NT2/D1 (cell line): ENCODE measurements around the gene CDK2AP2.
"Not testable (repeated sequence)": the region's sequence is repeated elsewhere in the genome, so short reads cannot be mapped to it uniquely, and the experiment has no call there.

Source experiments
- DNase-seq: peaks from one replicate; pipeline ENCODE4 v3.0.0-alpha.2; 2011; ENCODE audit warnings: low read depth, low spot score
- H3K27me3 ChIP-seq: 2 replicates; pipeline ENCODE4 v1.6.0; 2011; ENCODE audit warnings: mild to moderate bottlenecking; ENCODE audit not compliant: insufficient read length, insufficient read depth
- H3K36me3 ChIP-seq: 2 replicates; pipeline ENCODE4 v1.6.1; 2011; ENCODE audit warnings: mild to moderate bottlenecking, low read length, mixed read lengths; ENCODE audit not compliant: insufficient read depth, insufficient read length
- H3K4me1 ChIP-seq: 2 replicates; pipeline ENCODE4 v1.5.1; 2011; ENCODE audit not compliant: insufficient read depth, insufficient read length
- H3K4me3 ChIP-seq: 2 replicates; pipeline ENCODE4 v1.5.1; 2011; ENCODE audit warnings: low read depth; ENCODE audit not compliant: insufficient read length
- H3K9ac ChIP-seq: 2 replicates; pipeline ENCODE4 v1.6.0; 2011; ENCODE audit warnings: low read depth; ENCODE audit not compliant: insufficient read length
- H3K9me3 ChIP-seq: 2 replicates; pipeline ENCODE4 v1.5.1; 2011; ENCODE audit warnings: mild to moderate bottlenecking, low read length; ENCODE audit not compliant: insufficient read depth
- SUZ12 ChIP-seq: IDR thresholded peaks from 2 replicates; pipeline ENCODE4 v1.6.1; 2011; ENCODE audit not compliant: insufficient read length, insufficient read depth; ENCODE audit errors: extremely low read depth
- YY1 ChIP-seq: IDR thresholded peaks from 2 replicates; pipeline ENCODE4 v1.6.1; 2011; ENCODE audit not compliant: insufficient read length, insufficient read depth
- ZNF274 ChIP-seq: IDR thresholded peaks from 2 replicates; pipeline ENCODE4 v1.6.1; 2011; ENCODE audit warnings: mild to moderate bottlenecking, low read depth, low read length

Gene CDK2AP2

GRCh38 chr11:67516806-67517205 lies 8.8 kb upstream of the CDK2AP2 start:
- Histone ChIP-seq H3K27me3 (peaks cover 8% of the 10 kb centered on the region), H3K4me3 (no peak overlapping the region), H3K4me1 (peaks cover 3% of the 10 kb centered on the region), H3K9ac (no peak overlapping the region), H3K36me3 (no peaks in the 10 kb centered on the region), H3K9me3 (no peaks in the 10 kb centered on the region)
- no peak for DNase-seq
- TF ChIP-seq YY1 (no peak), ZNF274 (no peak), SUZ12 (no peak)

DNA sequence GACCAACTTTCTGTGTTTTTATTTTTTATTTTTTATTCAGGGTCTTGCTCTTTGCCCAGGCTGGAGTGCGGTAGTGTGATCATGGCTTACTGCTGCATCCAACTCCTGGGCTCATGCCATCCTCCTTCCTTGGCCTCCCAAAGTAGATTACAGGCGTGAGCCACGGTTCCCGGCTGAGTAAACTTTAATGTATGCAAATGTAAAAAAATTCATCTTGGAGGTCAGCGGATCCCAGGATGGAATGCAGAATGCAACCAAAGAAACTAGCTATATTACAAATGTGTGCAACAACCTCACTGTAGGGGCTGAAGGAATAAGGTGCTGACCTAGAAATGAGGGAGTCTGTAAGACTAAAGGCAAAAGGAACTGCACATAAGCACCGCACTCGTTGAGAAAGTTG lies 6.2 kb upstream of the CDK2AP2 start:
- peaks cover 4% of the 10 kb centered on the region for H3K27me3 ChIP-seq
- no peak overlapping the region for H3K9ac ChIP-seq
- no peaks in the 10 kb centered on the region for H3K4me1 ChIP-seq
- no peaks in the 10 kb centered on the region for H3K9me3 ChIP-seq
- H3K4me3 ChIP-seq: no peak overlapping the region
- no peak for DNase-seq
- H3K36me3 ChIP-seq: no peaks in the 10 kb centered on the region
- TF ChIP-seq YY1 (no peak), SUZ12 (no peak), ZNF274 (no peak)

DNA sequence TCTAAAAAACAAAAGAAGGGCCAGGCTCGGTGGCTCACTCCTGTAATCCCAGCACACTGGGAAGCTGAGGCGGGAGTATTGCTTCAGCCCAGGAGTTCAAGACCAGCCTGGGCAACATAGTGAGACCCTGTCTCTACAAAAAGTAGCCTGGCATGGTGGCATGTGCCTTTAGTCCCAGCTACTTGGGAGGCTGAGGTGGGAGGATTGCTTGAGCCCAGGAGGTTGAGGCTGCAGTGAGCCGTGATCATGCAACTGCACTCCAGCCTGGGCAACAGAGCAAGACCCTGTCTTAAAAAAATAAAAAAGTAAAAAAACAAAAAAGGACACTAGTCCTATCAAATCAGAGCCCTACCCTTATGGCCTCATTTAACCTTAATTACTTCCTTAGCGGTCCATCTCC lies 3.6 kb upstream of the CDK2AP2 start:
- H3K27me3 ChIP-seq, DNase-seq, H3K36me3 ChIP-seq, H3K9ac ChIP-seq, H3K9me3 ChIP-seq, H3K4me3 ChIP-seq, H3K4me1 ChIP-seq: not testable (repeated sequence)

- H3K9ac ChIP-seq: no peak overlapping the region
- H3K4me3 ChIP-seq: no peak overlapping the region
- no peaks in the 10 kb centered on the region for H3K9me3 ChIP-seq
- no peak for DNase-seq
- peaks cover 12% of the 10 kb centered on the region for H3K36me3 ChIP-seq
- H3K27me3 ChIP-seq: peaks cover 4% of the 10 kb centered on the region
- H3K4me1 ChIP-seq: peaks cover 19% of the 10 kb centered on the region
- no peak for TF ChIP-seq YY1
- no peak for TF ChIP-seq ZNF274
- TF ChIP-seq SUZ12: no peak
Measured at GRCh38 chr11:67510023-67510345, 2.0 kb upstream of the CDK2AP2 start.

- Histone ChIP-seq H3K9ac (peak overlapping the region; percentile 86), H3K4me3 (peak overlapping the region; percentile 97), H3K27me3 (peaks cover 10% of the 10 kb centered on the region), H3K9me3 (no peaks in the 10 kb centered on the region), H3K36me3 (peaks cover 12% of the 10 kb centered on the region), H3K4me1 (peaks cover 19% of the 10 kb centered on the region)
- TF ChIP-seq SUZ12 (no peak), ZNF274 (no peak), YY1 (peak; percentile 44)
- DNase-seq: peak; percentile 97
Measured at GRCh38 chr11:67508486-67509121, 642 bp upstream of the CDK2AP2 start.

DNA sequence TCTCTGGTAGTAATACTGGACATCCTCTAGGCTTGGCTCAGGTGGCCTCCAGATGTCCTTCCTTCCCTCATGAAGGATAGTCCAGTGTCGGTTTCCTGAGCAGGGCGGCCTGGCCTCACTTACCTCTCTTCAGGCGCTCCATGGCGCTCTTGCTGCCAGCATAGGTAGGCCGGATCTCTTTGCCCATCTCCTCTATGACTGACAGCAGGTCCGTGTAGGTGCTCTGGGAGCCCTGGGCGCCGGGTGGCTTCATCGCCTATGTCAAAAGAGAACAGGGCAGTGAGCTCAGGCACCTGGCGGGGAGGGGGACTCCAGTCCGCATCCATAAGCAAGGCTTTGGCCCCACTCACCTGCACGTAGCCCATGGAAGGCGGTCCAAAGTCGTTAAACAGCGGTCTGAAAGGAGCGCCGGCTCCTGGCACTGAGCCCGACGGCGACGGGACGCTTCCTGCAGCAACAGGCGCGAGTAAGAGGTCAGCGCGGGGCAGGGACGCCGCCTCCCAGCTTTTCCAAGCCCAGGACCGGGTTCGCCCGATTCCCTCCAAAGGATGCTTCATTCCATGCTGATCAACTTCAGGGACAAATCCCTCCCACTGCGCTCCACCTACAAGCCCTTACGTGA lies 609 bp downstream of the CDK2AP2 start:
- Histone ChIP-seq H3K9me3 (no peaks in the 10 kb centered on the region), H3K36me3 (peaks cover 22% of the 10 kb centered on the region), H3K4me3 (peak overlapping the region; percentile 97), H3K9ac (peak overlapping the region; percentile 79), H3K4me1 (peaks cover 30% of the 10 kb centered on the region), H3K27me3 (peaks cover 12% of the 10 kb centered on the region)
- peak; percentile 49 for DNase-seq
- no peak for TF ChIP-seq SUZ12
- no peak for TF ChIP-seq ZNF274
- no peak for TF ChIP-seq YY1

DNA sequence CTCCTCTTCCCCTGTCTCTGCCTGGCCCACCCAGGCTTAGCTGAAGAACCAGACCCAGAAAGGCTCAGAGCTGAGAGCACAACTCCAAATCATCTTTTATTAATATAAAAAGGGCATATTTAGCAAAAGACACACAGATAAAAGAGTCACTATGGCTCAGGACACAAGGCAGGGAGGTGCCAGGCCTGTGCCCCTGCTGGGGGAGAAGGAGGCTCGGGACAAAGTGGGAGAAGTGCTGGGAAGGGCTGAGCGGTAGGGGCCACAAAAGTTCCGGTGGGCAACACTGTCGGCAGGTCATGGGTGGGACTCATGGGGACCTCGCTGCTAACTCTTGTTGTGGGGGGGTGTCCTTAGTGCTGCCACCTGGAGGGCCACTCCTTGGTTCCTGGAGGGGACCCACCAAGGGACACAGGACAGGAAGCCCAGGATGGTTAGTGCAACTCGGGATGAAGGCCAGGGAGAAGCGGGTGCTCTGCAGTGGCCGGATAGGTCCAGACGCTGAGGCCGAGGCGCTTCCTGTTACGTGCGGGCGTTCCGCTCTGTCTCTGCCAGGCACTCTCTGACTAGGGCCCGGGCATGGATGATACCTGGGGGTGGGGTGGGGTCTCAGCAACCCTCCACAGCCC lies 1.4 kb downstream of the CDK2AP2 start:
- TF ChIP-seq SUZ12 (no peak), YY1 (no peak), ZNF274 (no peak)
- H3K4me3 ChIP-seq: no peak overlapping the region
- peaks cover 12% of the 10 kb centered on the region for H3K27me3 ChIP-seq
- H3K4me1 ChIP-seq: peaks cover 34% of the 10 kb centered on the region
- peaks cover 30% of the 10 kb centered on the region for H3K36me3 ChIP-seq
- peak overlapping the region; percentile 79 for H3K9ac ChIP-seq
- DNase-seq: no peak
- no peaks in the 10 kb centered on the region for H3K9me3 ChIP-seq
